GM19324 (cell line): ENCODE results near the gene SECISBP2.
A peak's percentile ranks its signal among the peaks of the same experiment; 100 is the strongest.
"Not testable (repeated sequence)": the region's sequence is repeated elsewhere in the genome, so short reads cannot be mapped to it uniquely, and the experiment has no call there.

Experiments used
- ATAC-seq: cut with Tn5 transposase; IDR thresholded peaks from one replicate; pipeline ENCODE4 v1.9.1; 2021; ENCODE audit warnings: mild to moderate bottlenecking, moderate library complexity; ENCODE audit not compliant: unreplicated experiment, low FRiP score

Gene SECISBP2

GRCh38 chr9:89318123-89319014 is at the start of gene SECISBP2:
Gene SECISBP2, plus strand, starts transcription at chr9:89318500. Its CDS starts 77 bp downstream, at chr9:89318577.
- peak; percentile 97 for ATAC-seq

- ATAC-seq: no peak
These were observed 44.6 kb upstream of the SECISBP2 start for GRCh38 chr9:89273528-89274279.

DNA sequence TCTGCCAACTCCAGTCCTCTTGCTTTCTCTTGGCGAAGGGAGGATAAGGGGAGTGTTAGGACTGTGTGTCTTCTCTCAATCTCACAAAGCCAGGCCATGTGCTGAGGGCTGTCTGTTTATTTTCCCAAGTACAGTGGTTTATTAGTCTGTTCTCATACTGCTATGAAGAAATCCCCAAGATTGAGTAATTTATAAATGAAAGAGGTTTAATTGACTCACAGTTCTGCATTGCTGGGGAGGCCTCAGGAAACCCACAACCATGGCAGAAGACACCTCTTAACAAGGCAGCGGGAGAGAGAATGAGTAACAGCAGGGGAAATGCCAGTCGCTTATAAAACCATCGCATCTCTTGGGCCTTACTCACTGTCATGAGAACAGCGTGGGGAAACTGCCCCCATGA is 43.5 kb upstream of the SECISBP2 start:
- ATAC-seq: no peak

GRCh38 chr9:89276040-89276439 is 42.3 kb upstream of the SECISBP2 start:
- ATAC-seq: not testable (repeated sequence)

DNA sequence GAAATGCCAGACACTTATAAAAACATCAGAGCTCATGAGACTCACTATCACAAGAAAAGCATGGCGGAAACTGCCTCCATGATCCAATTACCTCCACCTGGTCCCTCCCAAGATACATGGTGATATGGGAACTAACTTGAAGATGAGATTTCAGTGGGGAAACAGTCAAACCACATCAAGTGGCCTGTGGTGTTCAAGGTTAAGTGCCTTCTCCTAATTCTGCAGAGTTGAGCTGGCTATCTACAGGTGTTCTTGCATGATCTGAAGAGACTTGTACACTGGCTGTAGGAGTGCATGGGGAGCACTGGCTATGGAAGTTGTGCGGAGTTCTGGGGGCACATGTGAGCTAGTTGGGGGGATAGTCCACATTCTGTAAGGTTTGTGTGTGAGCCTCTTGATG is 41.3 kb upstream of the SECISBP2 start:
- no peak for ATAC-seq

DNA sequence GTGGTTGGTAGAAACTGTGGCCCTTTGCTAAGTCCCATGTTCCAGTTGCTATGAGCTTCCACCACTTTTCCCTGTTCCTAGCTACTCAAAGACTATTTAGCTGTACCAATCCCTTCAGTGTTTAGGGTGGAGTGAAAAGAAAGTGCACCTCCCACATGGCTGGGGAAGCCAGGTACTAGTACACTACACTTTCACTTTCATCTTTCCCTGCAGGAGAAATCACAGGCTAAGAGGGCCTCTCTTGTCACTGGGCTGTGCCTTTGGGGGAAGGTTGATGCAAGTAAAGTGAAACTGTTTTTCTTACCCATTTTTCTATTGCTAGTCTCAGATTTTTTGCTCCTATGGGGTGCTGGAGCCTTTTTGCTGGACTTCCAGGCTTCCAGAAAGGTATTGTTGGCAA is 40.8 kb upstream of the SECISBP2 start:
- no peak for ATAC-seq

GRCh38 chr9:89278551-89278950 is 39.7 kb upstream of the SECISBP2 start:
- no peak for ATAC-seq

GRCh38 chr9:89278997-89279739 is 39.1 kb upstream of the SECISBP2 start:
- ATAC-seq: no peak

DNA sequence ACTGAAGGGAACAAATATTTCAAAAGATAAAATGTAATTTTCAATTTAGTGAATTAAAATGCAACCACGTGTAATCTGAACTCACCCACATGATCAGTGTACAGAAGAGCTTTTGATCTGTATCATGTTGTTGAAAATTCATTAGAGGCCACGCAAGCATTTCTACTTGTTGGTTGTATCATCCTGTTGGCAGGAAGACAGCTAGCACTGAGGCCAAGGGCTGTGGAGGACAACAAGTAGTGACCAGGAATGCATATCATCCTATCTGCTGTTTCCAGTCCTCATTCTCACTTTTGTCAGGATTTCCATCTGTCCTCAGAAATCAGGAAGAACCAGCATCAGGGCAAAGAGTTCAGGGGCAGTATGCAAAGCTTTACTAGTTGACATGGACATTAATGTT is 37.2 kb upstream of the SECISBP2 start:
- ATAC-seq: no peak

DNA sequence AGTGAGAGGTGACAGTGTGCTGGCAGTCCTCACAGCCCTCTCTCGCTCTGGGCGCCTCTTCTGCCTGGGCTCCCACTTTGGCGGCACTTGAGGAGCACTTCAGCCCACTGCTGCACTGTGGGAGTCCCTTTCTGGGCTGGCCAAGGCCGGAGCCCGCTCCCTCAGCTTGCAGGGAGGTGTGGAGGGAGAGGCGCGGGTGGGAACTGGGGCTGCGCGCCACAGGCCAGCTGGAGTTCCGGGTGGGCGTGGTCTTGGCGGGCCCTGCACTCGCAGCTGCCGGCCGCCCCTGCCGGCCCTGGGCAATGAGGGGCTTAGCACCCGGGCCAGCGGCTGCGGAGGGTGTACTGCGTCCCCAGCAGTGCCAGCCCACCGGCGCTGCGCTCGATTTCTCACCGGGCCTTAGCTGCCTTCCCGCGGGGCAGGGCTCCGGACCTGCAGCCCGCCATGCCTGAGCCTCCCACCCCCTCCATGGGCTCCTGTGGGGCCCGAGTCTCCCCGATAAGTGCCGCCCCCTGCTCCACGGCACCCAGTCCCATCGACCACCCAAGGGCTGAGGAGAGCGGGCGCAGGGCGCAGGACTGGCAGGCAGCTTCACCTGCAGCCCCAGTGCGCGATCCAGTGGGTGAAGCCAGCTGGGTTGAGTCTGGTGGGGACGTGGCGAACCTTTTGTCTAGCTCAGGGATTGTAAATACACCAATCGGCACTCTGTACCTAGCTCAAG is 35.9 kb upstream of the SECISBP2 start:
- ATAC-seq: not testable (repeated sequence)

- no peak for ATAC-seq
These were observed 34.2 kb upstream of the SECISBP2 start for GRCh38 chr9:89284076-89284475.

DNA sequence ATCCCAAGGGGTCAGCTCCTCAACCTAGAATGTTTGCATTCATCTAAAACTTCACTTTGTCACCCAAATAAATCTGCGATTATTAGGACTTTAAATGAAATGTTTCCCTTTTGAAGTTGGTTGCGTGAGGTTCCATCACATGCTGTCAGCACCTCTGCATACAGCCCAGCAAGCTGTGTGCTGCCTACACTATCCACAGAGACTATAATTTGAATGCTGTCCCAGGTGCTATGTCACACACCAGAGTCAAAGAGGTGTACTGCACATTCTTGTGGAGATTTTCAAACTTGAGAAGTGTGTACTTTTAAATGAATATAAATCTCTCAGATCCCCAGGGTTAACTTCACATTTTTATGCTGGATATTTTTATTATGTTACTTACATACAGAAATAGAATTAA is 26.6 kb upstream of the SECISBP2 start:
- no peak for ATAC-seq

GRCh38 chr9:89293014-89293413 is 25.3 kb upstream of the SECISBP2 start:
- no peak for ATAC-seq

GRCh38 chr9:89295400-89295799 is 22.9 kb upstream of the SECISBP2 start:
- ATAC-seq: no peak

- ATAC-seq: not testable (repeated sequence)
These were observed 16.3 kb upstream of the SECISBP2 start for GRCh38 chr9:89301996-89302395.

- no peak for ATAC-seq
These were observed 14.1 kb upstream of the SECISBP2 start for GRCh38 chr9:89304020-89304833.

DNA sequence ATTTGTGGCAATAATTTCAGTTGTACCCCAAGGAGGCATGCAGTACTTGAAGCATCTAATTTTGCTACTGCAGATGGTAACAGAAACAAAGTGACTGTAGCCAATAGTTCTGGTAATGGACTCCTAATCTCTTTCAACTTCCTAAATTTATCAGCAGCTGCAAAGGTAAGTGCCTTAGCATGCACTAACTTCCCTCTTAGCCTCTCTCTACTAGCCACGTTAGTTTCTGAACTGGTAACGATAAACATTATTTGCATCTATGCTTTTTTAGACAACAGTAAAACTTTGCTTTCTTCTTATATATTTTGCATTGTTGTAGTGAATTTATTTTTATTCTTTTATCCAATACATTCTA is 13.5 kb upstream of the SECISBP2 start:
- no peak for ATAC-seq

GRCh38 chr9:89305868-89306267 is 12.4 kb upstream of the SECISBP2 start:
- ATAC-seq: no peak

DNA sequence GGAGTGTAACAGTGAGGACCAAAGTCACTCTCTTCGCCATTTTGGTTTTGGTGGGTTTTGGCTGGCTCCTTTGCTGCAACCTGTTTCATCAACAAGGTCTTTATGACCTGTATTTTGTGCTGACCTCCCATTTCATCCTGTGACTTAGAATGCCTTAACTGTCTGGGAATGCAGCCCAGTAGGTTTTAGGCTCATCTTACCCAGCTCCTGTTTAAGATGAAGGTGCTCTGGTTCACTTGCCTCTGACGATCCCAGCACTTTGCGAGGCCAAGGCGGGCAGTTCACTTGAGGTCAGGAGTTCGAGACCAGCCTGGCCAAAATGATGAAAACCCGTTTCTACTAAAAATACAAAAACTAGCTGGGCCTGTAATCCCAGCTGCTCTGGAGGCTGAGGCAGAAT is 9.1 kb upstream of the SECISBP2 start:
- no peak for ATAC-seq
